HG03521 (cell line): ENCODE measurements around the gene NFE2L3.
"Not testable (repeated sequence)": the region's sequence is repeated elsewhere in the genome, so short reads cannot be mapped to it uniquely, and the experiment has no call there.

Experiments
- ATAC-seq: cut with Tn5 transposase; IDR thresholded peaks from one replicate; pipeline ENCODE4 v1.9.1; 2021; ENCODE audit warnings: mild to moderate bottlenecking, moderate library complexity; ENCODE audit not compliant: unreplicated experiment

The NFE2L3 gene

GRCh38 chr7:26167303-26167934 is 15.4 kb downstream of the NFE2L3 start:
- peak; percentile 55 for ATAC-seq

GRCh38 chr7:26168458-26169023 is 16.5 kb downstream of the NFE2L3 start:
- no peak for ATAC-seq

- ATAC-seq = no peak
Observed at GRCh38 chr7:26169271-26169670, 17.3 kb downstream of the NFE2L3 start.

GRCh38 chr7:26170663-26171062 is 18.7 kb downstream of the NFE2L3 start:
- no peak for ATAC-seq

GRCh38 chr7:26171601-26172000 is 19.6 kb downstream of the NFE2L3 start:
- ATAC-seq = no peak

- no peak for ATAC-seq
Observed at GRCh38 chr7:26172048-26172447, 20.1 kb downstream of the NFE2L3 start.

GRCh38 chr7:26175903-26176302 is 23.9 kb downstream of the NFE2L3 start:
- ATAC-seq = not testable (repeated sequence)

- not testable (repeated sequence) for ATAC-seq
Observed at GRCh38 chr7:26176696-26177095, 24.7 kb downstream of the NFE2L3 start.

GRCh38 chr7:26177269-26177668 is 25.3 kb downstream of the NFE2L3 start:
- not testable (repeated sequence) for ATAC-seq

GRCh38 chr7:26178272-26178960 is 26.4 kb downstream of the NFE2L3 start:
- ATAC-seq = no peak

GRCh38 chr7:26179422-26179821 is 27.4 kb downstream of the NFE2L3 start:
- ATAC-seq = no peak

- no peak for ATAC-seq
Observed at GRCh38 chr7:26179826-26180497, 28.0 kb downstream of the NFE2L3 start.

- no peak for ATAC-seq
Observed at GRCh38 chr7:26180792-26181198, 28.8 kb downstream of the NFE2L3 start.

GRCh38 chr7:26181474-26182227 is 29.7 kb downstream of the NFE2L3 start:
- no peak for ATAC-seq

GRCh38 chr7:26182283-26182682 is 30.3 kb downstream of the NFE2L3 start:
- no peak for ATAC-seq

- ATAC-seq = no peak
Observed at GRCh38 chr7:26182706-26183105, 30.7 kb downstream of the NFE2L3 start.

- no peak for ATAC-seq
Observed at GRCh38 chr7:26183545-26184280, 31.7 kb downstream of the NFE2L3 start.

GRCh38 chr7:26184281-26185101 is 32.5 kb downstream of the NFE2L3 start:
- not testable (repeated sequence) for ATAC-seq

GRCh38 chr7:26185131-26185843 is 33.3 kb downstream of the NFE2L3 start:
- ATAC-seq = peak; percentile 46
